Stimulated activated CD4-positive, alpha-beta T cell treated with anti-CD3 and anti-CD28 coated beads, Interleukin-12 subunit alpha, Interleukin-12 subunit beta, amount 100 ng/mL, for 48 hours (primary cell): ENCODE measurements around the gene CPE.

ENCODE experiments used
- DNase-seq, 3 donors: peaks; one replicate each; pipeline ENCODE4 v3.0.0-alpha.2; 2020; ENCODE audit warnings: low read depth in 2 of 3, low spot score in 1 of 3

Gene CPE

GRCh38 chr4:165364452-165365080, 14.2 kb upstream of the CPE start:
- DNase-seq: no peak

DNA sequence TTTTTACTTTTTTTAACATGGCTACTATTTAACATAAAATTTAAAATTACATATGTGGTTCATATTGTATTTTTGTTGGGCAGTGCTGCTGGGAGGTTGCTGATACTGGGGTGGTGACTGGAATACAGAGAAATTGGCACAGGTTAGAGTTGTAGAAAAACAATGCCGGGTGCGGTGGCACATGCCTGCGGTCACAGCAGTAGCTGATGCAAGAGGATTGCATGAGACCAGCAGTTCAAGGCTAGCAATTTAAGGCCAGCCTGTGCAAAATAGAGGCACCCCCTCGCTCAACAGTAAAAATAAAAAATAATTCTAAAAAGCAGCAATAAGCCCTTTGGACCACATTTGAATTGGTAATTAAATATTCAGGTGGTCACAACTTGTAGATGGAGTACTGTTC, 11.8 kb upstream of the CPE start:
- DNase-seq: no peak

DNA sequence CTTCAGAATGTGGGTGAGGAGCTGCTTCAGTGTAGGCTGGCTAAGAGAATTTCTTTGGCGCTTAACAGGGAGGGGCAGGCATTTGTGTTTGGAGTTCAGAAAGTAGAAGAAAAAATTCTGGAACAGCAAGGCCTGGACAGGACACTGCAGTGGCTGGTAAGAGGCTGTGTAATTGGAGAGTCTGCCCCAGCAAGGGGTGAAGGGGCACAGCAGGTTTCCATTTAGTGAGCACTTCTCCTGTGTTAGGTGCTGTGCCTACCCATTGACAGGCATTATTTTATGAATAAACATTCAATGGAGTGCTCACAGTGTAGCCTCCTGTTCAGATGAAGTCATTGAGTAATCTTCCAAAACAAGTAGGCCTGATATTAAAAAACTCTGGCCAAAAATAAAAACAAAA, 10.7 kb upstream of the CPE start:
- no peak for DNase-seq

DNA sequence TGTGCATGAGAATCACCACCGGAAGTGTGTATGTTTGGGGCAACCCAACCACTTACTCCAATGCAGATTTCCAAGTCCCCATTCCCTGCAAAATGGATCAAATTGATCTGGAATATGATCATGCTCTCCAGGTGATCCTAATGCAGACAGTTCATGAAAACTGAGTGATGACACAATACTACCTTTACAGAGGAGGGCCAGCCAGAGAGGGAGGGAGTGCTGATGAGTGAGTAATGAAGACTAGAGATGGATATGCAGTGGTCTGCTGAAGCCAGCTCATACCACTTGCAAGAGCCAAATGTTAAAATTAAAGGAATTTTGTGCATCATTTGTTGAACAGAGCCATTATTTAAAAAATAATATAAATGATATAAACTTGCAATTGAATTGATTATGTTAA, 10.2 kb upstream of the CPE start:
- no peak for DNase-seq

GRCh38 chr4:165369522-165369921, 9.3 kb upstream of the CPE start:
- DNase-seq: no peak

DNA sequence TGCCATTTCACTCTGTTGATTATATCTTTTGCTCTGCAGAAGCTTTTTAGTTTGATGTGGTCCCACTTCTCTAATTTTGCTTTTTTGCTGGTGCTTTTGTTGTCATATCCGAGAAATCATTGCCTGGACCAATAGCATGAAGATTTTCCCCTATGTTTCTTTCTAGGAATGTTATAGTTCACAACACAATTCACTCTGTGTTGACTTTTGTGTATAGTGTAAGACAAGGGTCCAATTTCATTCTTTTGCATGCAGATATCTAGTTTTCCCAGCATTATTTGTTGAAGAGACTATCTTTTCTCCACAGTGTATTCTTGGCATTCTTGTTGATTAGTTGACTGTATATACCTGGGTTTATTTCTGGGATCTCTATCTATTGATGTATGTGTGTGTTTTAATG, 8.3 kb upstream of the CPE start:
- no peak for DNase-seq

DNA sequence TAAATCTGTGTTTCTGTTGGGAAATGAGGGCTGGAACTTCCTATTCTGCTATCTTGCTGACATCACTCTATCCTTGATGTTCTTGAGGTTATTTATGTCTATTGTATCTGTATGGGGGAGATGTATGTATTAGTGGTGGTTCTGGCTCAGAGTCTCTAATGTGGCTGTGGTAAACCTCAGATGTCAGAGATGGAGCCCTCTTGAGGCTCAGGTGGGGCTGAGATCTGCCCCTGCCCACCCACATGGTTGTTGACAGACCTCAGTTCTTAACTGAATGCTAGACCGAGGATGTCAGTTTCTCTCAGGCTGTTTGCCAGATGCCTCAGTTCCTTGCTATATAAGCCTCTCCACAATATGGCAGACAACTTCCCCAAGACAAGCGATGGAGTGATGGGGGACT, 3.3 kb upstream of the CPE start:
- DNase-seq: no peak

DNA sequence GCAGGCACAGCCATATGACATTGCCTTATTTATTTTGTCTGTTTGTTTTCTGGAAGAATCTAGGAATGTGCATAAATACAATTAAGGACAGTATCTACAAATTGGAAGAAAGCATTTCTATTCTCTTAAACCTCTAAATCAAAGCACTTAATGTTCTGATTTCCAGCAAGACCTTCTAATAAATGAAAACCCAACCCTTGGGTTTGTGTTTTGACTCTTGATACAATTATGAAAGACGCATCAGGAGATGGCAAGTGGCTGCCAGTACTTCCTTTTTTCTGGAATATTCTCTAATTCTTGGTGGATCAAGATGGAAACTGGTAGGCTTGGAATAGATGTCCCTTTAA, 437 bp upstream of the CPE start:
- DNase-seq: no peak

DNA sequence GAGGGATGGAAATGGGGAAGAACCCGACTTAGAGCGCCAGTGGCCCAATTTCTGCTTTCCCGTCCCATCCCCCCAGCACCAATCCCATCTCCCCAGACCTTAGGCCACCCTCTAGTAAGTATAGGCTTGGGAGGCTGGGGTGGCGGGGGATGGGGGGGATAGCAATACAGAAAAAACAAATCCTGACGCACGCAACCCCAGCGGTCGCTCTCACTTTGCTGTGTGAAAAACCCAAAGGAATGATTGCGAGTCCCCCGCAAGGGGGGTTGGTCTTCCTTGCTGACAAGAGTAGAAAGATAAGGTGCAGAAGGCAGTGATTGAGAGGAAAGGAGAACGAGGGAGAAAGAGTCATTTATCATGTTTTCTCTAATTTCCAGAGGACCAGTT, 863 bp downstream of the CPE start:
- DNase-seq: no peak

GRCh38 chr4:165380805-165381204, 2.0 kb downstream of the CPE start:
- DNase-seq: no peak

DNA sequence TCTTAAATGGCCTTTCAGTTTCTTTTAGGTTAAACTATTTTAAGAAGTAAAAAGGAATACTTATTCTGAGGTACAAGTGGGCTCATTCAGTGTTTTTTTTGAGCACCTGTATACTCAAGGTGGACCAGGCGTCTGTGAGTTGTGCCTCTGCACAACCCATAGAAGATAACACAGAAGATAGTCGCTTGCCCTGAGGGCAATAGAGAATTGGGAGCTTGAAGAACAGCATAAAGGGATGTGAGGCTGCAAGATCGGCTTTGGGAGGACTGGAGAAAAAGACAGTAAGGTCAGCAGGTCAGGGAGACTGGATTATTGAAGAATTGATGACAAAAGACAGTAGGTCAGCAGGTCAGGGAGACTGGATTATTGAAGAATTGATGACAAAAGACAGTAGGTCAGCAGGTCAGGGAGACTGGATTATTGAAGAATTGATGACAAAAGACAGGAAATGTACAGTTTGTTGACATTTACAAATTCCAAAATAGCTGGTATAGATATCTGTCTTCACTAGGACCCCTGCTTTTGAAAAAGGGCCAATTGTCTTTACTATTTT, 3.1 kb downstream of the CPE start:
- DNase-seq: no peak

DNA sequence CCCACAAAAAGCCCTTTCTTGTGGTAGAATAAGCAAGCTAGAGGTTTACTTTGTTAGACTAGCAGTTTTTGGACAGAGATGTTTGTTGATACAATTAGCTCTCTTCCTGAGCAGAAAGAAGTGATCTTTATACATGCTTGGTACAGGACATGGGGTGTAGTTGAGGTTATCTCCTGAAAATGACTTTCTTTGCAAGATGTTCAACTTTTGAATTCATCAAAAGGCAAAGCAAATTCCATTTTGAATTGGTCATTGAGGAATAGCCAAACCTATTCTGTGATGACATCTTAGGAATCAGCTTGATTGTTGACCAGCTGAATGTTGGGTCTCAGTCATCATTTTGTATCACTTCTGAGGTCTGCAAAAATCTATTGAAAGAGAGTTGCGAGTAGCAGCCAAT, 3.8 kb downstream of the CPE start:
- no peak for DNase-seq

- no peak for DNase-seq
Observed at GRCh38 chr4:165383591-165384073, 4.8 kb downstream of the CPE start.

- no peak for DNase-seq
Observed at GRCh38 chr4:165384186-165384585, 5.4 kb downstream of the CPE start.

DNA sequence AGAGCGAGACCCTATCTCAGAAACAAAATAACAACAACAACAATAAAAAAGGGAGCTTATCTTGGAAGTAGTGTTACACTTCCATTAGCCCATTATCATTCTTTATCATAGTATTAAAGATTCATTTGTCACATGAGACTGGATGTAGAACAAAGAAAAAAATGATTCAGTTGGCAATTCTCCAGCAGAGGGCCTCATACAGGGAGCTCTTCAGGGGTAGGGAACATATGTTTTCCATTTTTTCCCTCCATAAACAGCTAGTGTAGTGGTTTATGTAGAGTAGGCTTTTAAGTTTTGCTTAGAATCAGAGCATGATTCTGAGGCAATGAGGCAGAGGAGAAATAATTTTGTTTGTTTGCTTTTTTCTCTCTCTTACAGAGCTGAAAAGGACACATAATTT, 5.8 kb downstream of the CPE start:
- no peak for DNase-seq

- DNase-seq: no peak
Observed at GRCh38 chr4:165385126-165385525, 6.3 kb downstream of the CPE start.

- no peak for DNase-seq
Observed at GRCh38 chr4:165386328-165386727, 7.5 kb downstream of the CPE start.

GRCh38 chr4:165388756-165389155, 9.9 kb downstream of the CPE start:
- no peak for DNase-seq

GRCh38 chr4:165393051-165393450, 14.2 kb downstream of the CPE start:
- no peak for DNase-seq

DNA sequence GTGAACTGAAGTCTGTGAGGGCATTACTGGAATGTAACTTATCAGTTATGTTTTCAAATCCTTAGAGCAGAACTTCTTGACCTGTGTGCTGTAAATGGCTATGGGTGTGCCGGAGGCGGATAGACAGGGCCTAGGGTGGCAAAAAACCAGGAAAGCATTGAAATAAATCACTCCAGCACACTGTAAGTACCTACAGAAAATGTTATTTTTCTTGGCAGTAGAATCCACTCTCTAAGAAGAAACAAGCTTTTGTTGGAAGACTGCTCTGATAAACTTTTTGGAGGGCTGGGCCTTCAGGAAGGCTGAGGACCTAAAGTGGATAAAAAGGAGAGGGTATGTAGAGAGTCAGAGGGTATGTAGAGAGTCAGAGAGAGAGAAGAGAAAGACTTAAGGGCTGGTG, 14.9 kb downstream of the CPE start:
- DNase-seq: no peak

DNA sequence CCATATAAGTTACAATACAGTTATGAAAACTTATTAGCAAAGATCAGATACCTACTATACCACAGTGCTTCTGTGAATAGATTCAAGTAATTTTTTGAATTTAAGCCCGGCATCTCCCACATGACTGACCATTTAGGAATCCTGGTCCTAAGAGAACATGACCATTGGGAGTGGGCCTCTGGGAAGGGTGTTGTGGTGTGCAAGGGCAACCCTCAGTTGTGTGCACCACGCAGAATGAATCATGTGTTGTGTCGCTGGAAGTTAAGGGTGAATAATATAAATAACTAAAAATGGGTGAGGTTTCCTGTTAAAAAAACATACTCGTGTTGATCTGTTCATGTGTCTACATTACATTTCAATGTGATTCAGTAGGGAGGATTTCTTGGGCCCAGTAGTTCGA, 15.5 kb downstream of the CPE start:
- no peak for DNase-seq

GRCh38 chr4:165398570-165398969, 19.8 kb downstream of the CPE start:
- DNase-seq: no peak

DNA sequence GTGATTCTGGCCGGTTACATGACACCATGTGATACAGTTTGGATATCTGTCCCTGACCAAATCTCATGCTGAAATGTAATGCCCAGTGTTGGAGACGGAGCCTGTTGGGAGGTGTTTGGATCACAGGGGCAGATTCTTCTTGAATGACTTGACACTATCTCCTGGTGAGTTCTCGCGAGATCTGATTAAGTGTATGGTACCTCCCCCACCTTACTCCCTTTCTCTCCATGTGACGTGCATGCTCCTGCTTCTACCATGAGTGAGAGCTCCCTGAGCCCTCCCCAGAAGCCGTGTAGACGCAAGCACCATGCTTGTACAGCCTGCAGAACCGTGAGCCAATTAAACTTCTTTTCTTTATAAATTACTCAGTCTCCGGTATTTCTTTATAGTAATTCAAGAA, 23.6 kb downstream of the CPE start:
- DNase-seq: no peak

DNA sequence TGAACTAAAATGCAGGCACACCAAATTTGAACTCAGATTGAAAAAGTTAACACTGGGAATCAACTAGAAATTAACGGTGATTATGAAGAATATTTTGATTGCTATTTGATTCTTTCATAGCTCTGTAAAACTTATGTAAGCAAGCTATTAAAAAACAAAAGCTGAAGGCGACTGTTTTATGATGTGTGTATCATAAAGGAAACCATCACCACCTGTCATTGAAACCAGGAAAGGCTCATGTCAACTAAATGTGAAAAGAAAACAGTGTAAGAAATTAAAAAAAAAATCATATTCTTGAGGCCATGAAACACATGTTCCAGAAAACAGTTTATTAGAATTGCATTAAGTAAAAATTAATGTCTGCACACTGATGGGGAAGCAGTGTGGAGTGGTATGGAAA, 24.2 kb downstream of the CPE start:
- no peak for DNase-seq
